HG03469 (cell line): ENCODE results near the gene PCDHA9.
"Not testable (repeated sequence)": the region's sequence is repeated elsewhere in the genome, so short reads cannot be mapped to it uniquely, and the experiment has no call there.

ENCODE experiments used
- ATAC-seq: cut with Tn5 transposase; IDR thresholded peaks from one replicate; pipeline ENCODE4 v1.9.1; 2021; ENCODE audit warnings: mild to moderate bottlenecking, moderate library complexity, moderate number of reproducible peaks; ENCODE audit not compliant: unreplicated experiment

PCDHA9 gene

GRCh38 chr5:140875085-140876065, 27.2 kb downstream of the PCDHA9 start, which contains the start of gene PCDHA12:
Gene PCDHA12, plus strand, starts transcription at chr5:140875308. Its CDS starts 165 bp downstream, at chr5:140875473.
- ATAC-seq, result no peak

- ATAC-seq, result not testable (repeated sequence)
Measured at GRCh38 chr5:140876541-140877261, 28.5 kb downstream of the PCDHA9 start.

- no peak for ATAC-seq
Measured at GRCh38 chr5:140877262-140877581, 29.0 kb downstream of the PCDHA9 start.

GRCh38 chr5:140881889-140882590, 33.9 kb downstream of the PCDHA9 start, which contains the start of gene PCDHA13:
Gene PCDHA13, plus strand, starts transcription at chr5:140882124. Its CDS starts 145 bp downstream, at chr5:140882269.
- no peak for ATAC-seq

GRCh38 chr5:140882591-140882899, 34.4 kb downstream of the PCDHA9 start:
- ATAC-seq, result no peak

GRCh38 chr5:140883373-140883772, 35.2 kb downstream of the PCDHA9 start:
- no peak for ATAC-seq

- ATAC-seq, result no peak
Measured at GRCh38 chr5:140883927-140884697, 35.9 kb downstream of the PCDHA9 start.
